B cell (primary cell): Measurements from ENCODE around the gene MAP3K1.

ENCODE experiments used
- CTCF ChIP-seq: fragments of 200-600 bp; IDR thresholded peaks from one replicate; pipeline ENCODE4 v1.8.0; 2022; ENCODE audit warnings: antibody characterized with exemption, mild to moderate bottlenecking
- EZH2 ChIP-seq: IDR thresholded peaks from 2 replicates; pipeline ENCODE4 v1.6.1; 2012; ENCODE audit warnings: borderline replicate concordance, low read depth, mild to moderate bottlenecking, moderate library complexity, low read length; ENCODE audit not compliant: insufficient read depth, poor library complexity, severe bottlenecking

- TF ChIP-seq CTCF (no peak), EZH2 (no peak)
Measured at GRCh38 chr5:56803894-56804293, 11.5 kb upstream of the MAP3K1 start.
